Adrenal gland (tissue), 19 donors: ENCODE measurements around the gene DNAAF2. TPM values are rescaled to one million over a fixed set of nuclear protein-coding genes. Genes with fewer than 3 reads are reported as not detected.

Experiments used
- DNase-seq, 7 donors: peaks; one replicate each; pipeline ENCODE4 v3.0.0-alpha.2; 2019 to 2020
- H3K27ac ChIP-seq, 5 donors: fragments of 200-600 bp; sonication (generic) in 4 of 5; 1 replicate in 3 of 5; 2 replicates in 2 of 5; pipeline versions ENCODE4 v1.5.1 to v1.8.0; 2016 to 2020; ENCODE audit warnings: mild to moderate bottlenecking in 1 of 5
- H3K27me3 ChIP-seq: fragments of 200-600 bp; 2 replicates; pipeline ENCODE4 v1.8.0; 2021
- H3K36me3 ChIP-seq, 2 donors: fragments of 200-600 bp; replicated peaks in 1 of 2; 1 replicate in 1 of 2; 2 replicates in 1 of 2; pipeline versions ENCODE4 v1.5.1 to v1.8.0; 2018 to 2022
- H3K4me1 ChIP-seq, 2 donors: fragments of 200-600 bp; replicated peaks in 1 of 2; 1 replicate in 1 of 2; 2 replicates in 1 of 2; pipeline versions ENCODE4 v1.5.1 to v1.8.0; 2018 to 2021
- H3K4me3 ChIP-seq, 4 donors: fragments of 200-600 bp; sonication (generic) in 3 of 4; one replicate each; pipeline ENCODE4 v1.5.1; 2016 to 2018
- H3K9me3 ChIP-seq, 3 donors: fragments of 200-600 bp; sonication (generic) in 1 of 3; replicated peaks in 1 of 3; 1 replicate in 2 of 3; 2 replicates in 1 of 3; pipeline versions ENCODE4 v1.5.1 to v1.8.0; 2016 to 2021
- CTCF ChIP-seq, 6 experiments: fragments of 450-650 bp in 4 of 6; fragments of 200-600 bp in 2 of 6; sonication (generic) in 1 of 6; IDR thresholded peaks; 1 replicate in 5 of 6; 2 replicates in 1 of 6; pipeline versions ENCODE4 v1.5.1 to v1.8.0; 2016 to 2021; ENCODE audit warnings: antibody characterized with exemption in 6 of 6, mild to moderate bottlenecking in 2 of 6, moderate library complexity in 1 of 6
- POLR2A ChIP-seq, 2 donors: fragments of 450-650 bp; IDR thresholded peaks; one replicate each; pipeline ENCODE4 v1.6.1; 2017; ENCODE audit warnings: antibody characterized with exemption in 2 of 2, mild to moderate bottlenecking in 2 of 2, moderate library complexity in 1 of 2
- whole genome bisulfite sequencing, 4 donors: extraction: QIAGEN DNeasy Blood & Tissue Kit in 2 of 4; methylation state at CpG; one replicate each; pipeline versions ENCODE4 v1.1.5 to v1.1.7; 2013 to 2017; 5-methylcytosine and 5-hydroxymethylcytosine counted together
- intact Hi-C, 2 donors: fragments of 100-400 bp; cut with DNase I; formaldehyde crosslinking; loops; one replicate each; pipeline versions ENCODE4 v1.14.1 to v1.15.0; 2022 to 2023
- long read RNA-seq, 10 donors: library from polyadenylated mRNA in 3 of 10; unstranded in 2 of 10; stranded (forward) in 1 of 10; transcript quantifications; one replicate each; pipeline ENCODE4 v2.0.0 and lab custom pipeline, GENCODE V29; 2021 to 2026
- polyA plus RNA-seq, 3 donors: library from polyadenylated mRNA; stranded (reverse); fragments of 200-250 nt in 2 of 3; fragments of 350-450 nt in 1 of 3; fragmentation: Illumina TruSeq in 1 of 3; extraction: RNeasy Lipid Tissue Mini Kit (QIAGEN cat#74804) in 1 of 3; gene quantifications; one replicate each; pipeline ENCODE4 v1.2.3, GENCODE V29; 2013 to 2014
- total RNA-seq, 9 donors: library from RNA; depleted of rRNA in 4 of 9; stranded (reverse); fragments of >200 nt in 4 of 9; fragments of 120-200 nt in 1 of 9; fragmentation: NEBNext Ultra II Directional in 1 of 9; extraction: Animal tissue kit (Norgen Biotek cat#: 25700) in 1 of 9; gene quantifications; one replicate each; pipeline versions ENCODE4 v1.1.0 to v1.2.4, GENCODE V29; 2013 to 2023
- donor health status: healthy with polysubstance abuse.
- donor health status: Bipolar disorder and iron deficiency.
- donor health status: DM: yes; HTN: yes; CAD: no.
- donor health status: DM: no; HTN: no; CAD: no.
- donor health status: DM: no; HTN: no; CAD: no.
- donor health status: DM: yes; HTN: yes; CAD: no.

DNAAF2 gene
- total RNA-seq (10 to 100 TPM in 3 of 9 donors, 1 to 10 TPM in 6; 6.9 to 11.7 (median 9.4) TPM), polyA plus RNA-seq (1 to 10 TPM; 4.2 to 5.4 (median 4.2) TPM)
- long read RNA-seq, donor 1, transcript DNAAF2-202 (2 exons, 2,819 nt), result major isoform, 5 of 8 reads
- long read RNA-seq, donor 1, partial matches to known transcripts, result 0 of 8 reads
- long read RNA-seq, donor 1, other reads (novel, unspliced or antisense), result 0 of 8 reads
- long read RNA-seq, donor 2, partial matches to known transcripts, result 0 of 5 reads
- long read RNA-seq, donor 2, other reads (novel, unspliced or antisense), result 0 of 5 reads
- long read RNA-seq, donor 3, partial matches to known transcripts, result 7 of 10 reads
- long read RNA-seq, donor 3, other reads (novel, unspliced or antisense), result 0 of 10 reads
- long read RNA-seq, donor 4, transcript DNAAF2-202 (2 exons, 2,819 nt), result minor isoform, 5 of 21 reads
- long read RNA-seq, donor 4, transcript DNAAF2-201 (3 exons, 2,963 nt), result major isoform, 10 of 21 reads
- long read RNA-seq, donor 4, partial matches to known transcripts, result 0 of 21 reads
- long read RNA-seq, donor 4, other reads (novel, unspliced or antisense), result 6 of 21 reads
- long read RNA-seq, donor 5, transcript DNAAF2-202 (2 exons, 2,819 nt), result minor isoform, 8 of 39 reads
- long read RNA-seq, donor 5, transcript DNAAF2-201 (3 exons, 2,963 nt), result major isoform, 21 of 39 reads
- long read RNA-seq, donor 5, partial matches to known transcripts, result 0 of 39 reads
- long read RNA-seq, donor 5, other reads (novel, unspliced or antisense), result 10 of 39 reads
- long read RNA-seq, donor 6, transcript DNAAF2-201 (3 exons, 2,963 nt), result major isoform, 11 of 14 reads
- long read RNA-seq, donor 6, partial matches to known transcripts, result 0 of 14 reads
- long read RNA-seq, donor 6, other reads (novel, unspliced or antisense), result 2 of 14 reads
- long read RNA-seq, donor 7, partial matches to known transcripts, result 0 of 4 reads
- long read RNA-seq, donor 7, other reads (novel, unspliced or antisense), result 0 of 4 reads
- long read RNA-seq, donor 8, transcript DNAAF2-202 (2 exons, 2,819 nt), result major isoform, 5 of 10 reads
- long read RNA-seq, donor 8, transcript DNAAF2-201 (3 exons, 2,963 nt), result major isoform, 5 of 10 reads
- long read RNA-seq, donor 8, partial matches to known transcripts, result 0 of 10 reads
- long read RNA-seq, donor 8, other reads (novel, unspliced or antisense), result 0 of 10 reads
- long read RNA-seq, donor 9, partial matches to known transcripts, result 0 of 4 reads
- long read RNA-seq, donor 9, other reads (novel, unspliced or antisense), result 0 of 4 reads
- long read RNA-seq, donor 10, partial matches to known transcripts, result 5 of 7 reads
- long read RNA-seq, donor 10, other reads (novel, unspliced or antisense), result 0 of 7 reads

GRCh38 chr14:49634547-49635334 lies at the start of gene DNAAF2:
DNAAF2 (minus strand) TSS chr14:49635244; CDS start chr14:49635149, 95 bp downstream.
- intact Hi-C loops, result loop anchor here (5.0 to 10.0 kb wide), 2 partner anchors 130 to 133 kb away; partner anchors contain the start of gene KLHDC2 (in 2 of the 2)
- peaks cover 24 to 33% of the 10 kb centered on the region in 2 donors for H3K4me1 ChIP-seq
- peaks cover 0 to 5% of the 10 kb centered on the region in 2 donors for H3K36me3 ChIP-seq
- peak within 1 kb of the TSS; percentile 73 to 99 (median 98) for H3K27ac ChIP-seq
- WGBS, 4 donors, result 0 to 4% (median 0%) methylated on average over 5 to 80 of the region's 80 CpGs
- TF ChIP-seq CTCF (IDR thresholded peaks at IDR 0.05) (no peak), POLR2A (IDR thresholded peaks at IDR 0.05) (peak; percentile 34 to 57)
- peak within 1 kb of the TSS; percentile 43 to 91 (median 87) for H3K4me3 ChIP-seq
- DNase-seq, result peak; percentile 77 to 89 (median 81)
- no peaks in the 10 kb centered on the region for H3K9me3 ChIP-seq
- H3K27me3 ChIP-seq, result no peaks in the 10 kb centered on the region

GRCh38 chr14:49679271-49679670 lies 44.2 kb upstream of the DNAAF2 start:
- Histone ChIP-seq H3K9me3 (no peaks in the 10 kb centered on the region), H3K27ac (no peak overlapping the region), H3K4me3 (no peak overlapping the region), H3K4me1 (no peaks in the 10 kb centered on the region), H3K27me3 (no peaks in the 10 kb centered on the region), H3K36me3 (no peaks in the 10 kb centered on the region)
- DNase-seq, result no peak
- WGBS, 4 donors, result 56 to 78% (median 74%) methylated on average over 2 of the region's 2 CpGs
- TF ChIP-seq POLR2A (IDR thresholded peaks at IDR 0.05), result no peak
- TF ChIP-seq CTCF (IDR thresholded peaks at IDR 0.05), result no peak
- intact Hi-C loops, result no loop called here

GRCh38 chr14:49677643-49678042 lies 42.6 kb upstream of the DNAAF2 start:
- intact Hi-C loops, result no loop called here

More at GRCh38 chr14:49677643-49678042, 42.6 kb upstream of the DNAAF2 start:
- H3K36me3 ChIP-seq, result no peaks in the 10 kb centered on the region
- TF ChIP-seq CTCF (IDR thresholded peaks at IDR 0.05) (no peak), POLR2A (IDR thresholded peaks at IDR 0.05) (no peak)
- 94 to 100% (median 97%) methylated on average over 4 of the region's 4 CpGs for WGBS, 4 donors
- no peaks in the 10 kb centered on the region for H3K4me1 ChIP-seq
- H3K27me3 ChIP-seq, result no peaks in the 10 kb centered on the region
- H3K4me3 ChIP-seq, result no peak overlapping the region
- DNase-seq, result no peak
- no peaks in the 10 kb centered on the region for H3K9me3 ChIP-seq
- no peak overlapping the region for H3K27ac ChIP-seq
